GM18858 (cell line): ENCODE data around the gene CATSPERB.
"Not testable (repeated sequence)": the region's sequence is repeated elsewhere in the genome, so short reads cannot be mapped to it uniquely, and the experiment has no call there.

Experiments used
- ATAC-seq: cut with Tn5 transposase; IDR thresholded peaks from one replicate; pipeline ENCODE4 v1.9.1; 2021; ENCODE audit not compliant: unreplicated experiment

The CATSPERB gene

GRCh38 chr14:91679273-91679672 is 52.6 kb downstream of the CATSPERB start:
- ATAC-seq = no peak

GRCh38 chr14:91677687-91678086 is 54.2 kb downstream of the CATSPERB start:
- ATAC-seq = not testable (repeated sequence)

GRCh38 chr14:91674911-91675310 is 57.0 kb downstream of the CATSPERB start:
- no peak for ATAC-seq

GRCh38 chr14:91669867-91670266 is 62.0 kb downstream of the CATSPERB start:
- ATAC-seq = no peak

- not testable (repeated sequence) for ATAC-seq
These were observed 64.8 kb downstream of the CATSPERB start for GRCh38 chr14:91667101-91667500.

GRCh38 chr14:91660790-91661189 is 71.1 kb downstream of the CATSPERB start:
- ATAC-seq = no peak

- no peak for ATAC-seq
These were observed 77.0 kb downstream of the CATSPERB start for GRCh38 chr14:91654836-91655235.

GRCh38 chr14:91653451-91653850 is 78.4 kb downstream of the CATSPERB start:
- ATAC-seq = no peak

- ATAC-seq = no peak
These were observed 82.0 kb downstream of the CATSPERB start for GRCh38 chr14:91649930-91650329.

- no peak for ATAC-seq
These were observed 84.0 kb downstream of the CATSPERB start for GRCh38 chr14:91647856-91648255.

GRCh38 chr14:91636604-91637003 is 95.3 kb downstream of the CATSPERB start:
- no peak for ATAC-seq

- no peak for ATAC-seq
These were observed 107.1 kb downstream of the CATSPERB start for GRCh38 chr14:91624757-91625156.

- no peak for ATAC-seq
These were observed 117.7 kb downstream of the CATSPERB start for GRCh38 chr14:91614187-91614586.

GRCh38 chr14:91613459-91614112 is 118.3 kb downstream of the CATSPERB start:
- ATAC-seq = no peak

GRCh38 chr14:91611528-91611927 is 120.4 kb downstream of the CATSPERB start:
- ATAC-seq = no peak

- no peak for ATAC-seq
These were observed 122.7 kb downstream of the CATSPERB start for GRCh38 chr14:91609161-91609560.

GRCh38 chr14:91607322-91608047 is 124.4 kb downstream of the CATSPERB start:
- ATAC-seq = no peak

GRCh38 chr14:91606851-91607250 is 125.0 kb downstream of the CATSPERB start:
- ATAC-seq = no peak

- ATAC-seq = not testable (repeated sequence)
These were observed 127.3 kb downstream of the CATSPERB start for GRCh38 chr14:91604611-91605010.

- ATAC-seq = no peak
These were observed 131.9 kb downstream of the CATSPERB start for GRCh38 chr14:91599994-91600393.

GRCh38 chr14:91595736-91596135 is 136.2 kb downstream of the CATSPERB start:
- ATAC-seq = no peak

GRCh38 chr14:91593957-91594356 is 137.9 kb downstream of the CATSPERB start:
- not testable (repeated sequence) for ATAC-seq

GRCh38 chr14:91586410-91586809 is 145.5 kb downstream of the CATSPERB start:
- no peak for ATAC-seq
